T follicular helper cell (primary cell): Measurements from ENCODE around the gene CTSS.
"Not testable (repeated sequence)": the region's sequence is repeated elsewhere in the genome, so short reads cannot be mapped to it uniquely, and the experiment has no call there.

Source experiments
- DNase-seq: peaks from one replicate; pipeline ENCODE4 v3.0.0-alpha.2; 2020; ENCODE audit warnings: low read depth
- total RNA-seq, 2 experiments: gene quantifications; one replicate each; lab custom pipeline; 2026; lab: John Stamatoyannopoulos, UW

The CTSS gene
- total RNA-seq = 76.5 to 116 reads per million in 2 experiments

- no peak for DNase-seq
Measured at GRCh38 chr1:150765296-150765976, at the start of gene CTSS. CTSS (minus strand) TSS chr1:150765778; CDS start chr1:150764763, 1,015 bp downstream.

GRCh38 chr1:150813028-150813707 is 47.6 kb upstream of the CTSS start:
- no peak for DNase-seq

DNA sequence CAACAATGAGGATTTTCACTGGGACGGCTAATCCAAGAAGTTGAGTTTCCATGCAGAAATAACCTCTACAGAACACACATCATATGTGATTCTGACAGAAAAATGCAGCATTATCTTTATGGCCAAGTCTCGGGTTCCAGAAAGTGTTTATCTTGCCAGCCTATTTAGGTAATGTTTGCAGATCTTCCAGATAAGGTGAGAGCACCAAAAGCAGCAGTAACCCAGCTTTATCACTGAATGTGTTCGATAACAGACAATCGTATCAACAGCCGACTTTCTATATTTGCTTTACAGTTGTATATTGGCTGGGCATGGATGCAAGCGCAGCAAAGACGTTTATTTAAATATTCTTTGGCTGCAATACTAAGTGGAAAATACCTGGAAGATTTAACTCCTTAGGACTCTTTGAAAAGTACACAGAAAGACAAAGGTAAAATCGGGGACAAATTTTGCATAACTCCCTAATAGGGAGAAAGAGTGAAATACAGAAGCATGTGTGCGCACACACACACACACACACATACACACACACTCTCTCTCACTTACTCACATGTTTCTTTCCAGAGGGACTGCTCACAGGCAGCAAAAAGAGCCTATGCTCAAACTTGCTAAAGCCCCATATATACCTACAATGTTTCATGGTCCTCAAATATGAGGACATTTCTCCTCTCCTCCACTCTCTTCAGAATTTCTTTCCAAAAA is 45.5 kb upstream of the CTSS start:
- no peak for DNase-seq

DNA sequence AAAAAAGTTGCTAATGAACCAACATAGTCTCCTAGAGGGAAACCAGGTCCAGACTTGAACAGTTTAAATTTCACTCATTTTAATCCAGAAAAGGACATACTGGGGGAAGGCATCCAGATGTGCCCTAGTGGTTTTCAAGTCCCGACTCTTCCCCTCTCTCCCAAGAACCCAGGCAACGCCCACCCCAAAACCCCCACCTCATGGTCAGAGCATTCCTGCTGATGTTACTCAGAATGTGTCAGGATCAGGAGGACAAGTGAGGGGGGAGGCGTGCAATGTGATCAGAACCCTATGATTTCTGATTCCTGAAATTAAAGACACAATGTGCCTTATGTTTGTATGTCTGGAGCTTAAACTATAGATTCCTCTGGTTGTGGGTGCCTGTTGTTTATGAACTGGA is 44.1 kb upstream of the CTSS start:
- DNase-seq = no peak

DNA sequence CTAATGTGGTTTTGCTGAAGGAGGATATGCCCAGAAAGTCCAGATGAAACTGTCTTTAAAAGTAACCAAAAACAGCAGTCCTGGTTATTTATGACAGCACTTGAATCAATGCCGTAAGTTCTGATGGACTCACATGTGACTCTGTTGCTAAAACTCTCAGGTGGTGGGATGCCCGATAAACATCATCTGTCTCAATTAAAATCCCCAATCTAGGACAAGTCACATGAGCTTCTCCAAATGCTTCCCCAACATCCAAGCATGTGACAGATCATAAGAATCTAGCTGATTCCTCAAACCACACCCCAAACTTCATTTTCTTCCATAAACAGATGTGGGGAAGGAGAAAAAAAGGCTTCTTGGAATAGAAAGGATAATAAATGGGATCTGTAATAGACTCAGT is 43.3 kb upstream of the CTSS start:
- no peak for DNase-seq

- DNase-seq = no peak
Measured at GRCh38 chr1:150808121-150808520, 42.5 kb upstream of the CTSS start, which contains the start of gene CTSK. CTSK (minus strand) TSS chr1:150808260; CDS start chr1:150806805, 1,455 bp downstream.

DNA sequence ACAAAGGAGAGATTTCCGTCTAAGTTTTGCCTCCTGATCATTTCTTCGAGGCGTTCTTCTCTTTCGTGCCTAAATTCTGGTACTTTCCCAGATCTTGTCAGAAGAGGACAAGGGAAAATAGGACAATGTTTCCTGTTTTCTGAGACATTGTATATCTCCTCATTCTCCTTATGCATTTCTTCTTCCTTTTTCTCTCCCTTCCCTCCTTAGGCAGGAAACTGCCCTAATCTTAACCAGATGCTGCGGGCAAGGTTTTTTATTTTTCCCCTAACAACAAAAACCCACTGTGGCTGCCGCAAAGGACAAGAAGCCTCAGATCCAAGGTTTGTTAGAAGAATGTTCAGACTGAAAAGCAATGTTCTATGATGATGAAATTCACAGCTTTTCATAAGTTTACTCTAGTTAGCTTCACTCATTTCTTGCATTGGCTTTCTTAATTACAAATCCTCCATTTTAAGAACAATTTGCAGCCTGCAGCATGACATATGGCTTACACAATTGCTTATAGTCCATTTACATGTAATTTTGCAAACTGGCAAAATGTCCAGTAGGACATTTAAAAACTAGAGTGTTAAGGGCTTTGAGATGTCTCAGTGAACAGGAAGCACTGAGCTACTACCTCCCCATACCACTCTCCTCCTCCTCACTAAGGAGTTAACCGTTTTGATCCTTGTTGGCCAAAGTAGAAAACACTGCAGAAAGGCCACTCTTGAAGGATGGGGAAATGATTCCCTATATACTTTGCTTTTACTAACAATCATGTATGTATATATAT is 41.9 kb upstream of the CTSS start:
- no peak for DNase-seq

GRCh38 chr1:150805899-150806298 is 40.3 kb upstream of the CTSS start:
- no peak for DNase-seq

GRCh38 chr1:150804671-150805070 is 39.1 kb upstream of the CTSS start:
- no peak for DNase-seq

- no peak for DNase-seq
Measured at GRCh38 chr1:150799089-150799488, 33.5 kb upstream of the CTSS start.

- no peak for DNase-seq
Measured at GRCh38 chr1:150798525-150798924, 32.9 kb upstream of the CTSS start.

GRCh38 chr1:150796374-150796773 is 30.8 kb upstream of the CTSS start:
- DNase-seq = no peak

- DNase-seq = not testable (repeated sequence)
Measured at GRCh38 chr1:150793778-150794177, 28.2 kb upstream of the CTSS start.

GRCh38 chr1:150793221-150793620 is 27.6 kb upstream of the CTSS start:
- no peak for DNase-seq

- DNase-seq = no peak
Measured at GRCh38 chr1:150791585-150791984, 26.0 kb upstream of the CTSS start.

DNA sequence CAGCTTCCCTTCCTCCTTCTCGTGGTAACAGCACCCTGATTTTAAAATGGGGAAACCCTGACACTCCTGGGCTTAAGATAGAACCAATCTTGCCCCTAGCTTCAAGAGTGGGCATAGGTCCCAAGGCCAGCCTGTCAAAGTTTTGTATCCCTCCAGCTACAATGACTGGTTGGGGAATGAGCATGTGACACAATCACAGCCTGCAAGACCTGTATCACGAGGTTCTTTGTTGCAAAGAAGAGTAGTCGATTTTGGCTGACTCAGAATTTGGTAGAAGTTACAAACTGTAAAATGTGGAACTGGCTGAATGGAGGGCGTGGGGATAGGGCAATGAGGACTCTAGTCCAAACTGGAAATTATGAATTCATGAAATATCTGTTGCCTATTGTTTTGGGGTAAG is 23.8 kb upstream of the CTSS start:
- no peak for DNase-seq

- no peak for DNase-seq
Measured at GRCh38 chr1:150788946-150789345, 23.4 kb upstream of the CTSS start.

DNA sequence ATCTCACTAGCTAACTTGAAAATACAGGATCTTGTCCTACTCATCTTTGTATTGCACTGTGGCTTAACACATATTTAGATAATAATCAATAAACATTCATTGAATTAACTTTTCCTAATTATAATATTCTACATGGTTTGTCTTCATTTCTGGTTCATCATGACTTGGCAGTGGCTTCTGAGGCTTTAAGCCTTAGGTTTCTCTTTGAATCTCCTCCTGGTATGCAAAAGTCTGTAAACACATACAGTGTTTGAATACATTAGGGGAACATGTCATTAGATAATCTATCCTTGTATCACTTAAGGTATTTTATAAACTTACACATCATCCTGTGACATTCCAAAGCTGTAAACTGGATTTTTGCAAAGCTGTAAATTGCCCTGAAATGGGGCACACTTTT is 21.9 kb upstream of the CTSS start:
- DNase-seq = no peak

DNA sequence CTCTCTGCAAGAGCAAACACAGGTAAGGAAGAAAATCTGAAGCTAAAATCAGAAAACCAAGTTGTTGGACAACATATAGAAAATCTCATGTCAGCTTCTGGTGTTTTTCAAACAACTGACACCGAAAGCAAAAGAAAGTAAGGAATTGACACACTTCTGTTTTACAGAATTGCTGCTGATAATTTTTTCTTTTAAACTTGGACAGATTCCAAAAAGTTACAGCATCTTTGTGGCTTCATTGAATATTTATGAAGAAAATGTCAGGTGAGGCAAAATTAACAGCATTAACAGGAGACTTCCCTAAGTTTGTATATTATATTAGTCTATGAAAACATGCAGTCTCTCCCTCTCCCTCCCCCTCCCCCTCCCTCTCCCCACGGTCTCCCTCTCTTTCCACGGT is 14.9 kb upstream of the CTSS start:
- DNase-seq = no peak

DNA sequence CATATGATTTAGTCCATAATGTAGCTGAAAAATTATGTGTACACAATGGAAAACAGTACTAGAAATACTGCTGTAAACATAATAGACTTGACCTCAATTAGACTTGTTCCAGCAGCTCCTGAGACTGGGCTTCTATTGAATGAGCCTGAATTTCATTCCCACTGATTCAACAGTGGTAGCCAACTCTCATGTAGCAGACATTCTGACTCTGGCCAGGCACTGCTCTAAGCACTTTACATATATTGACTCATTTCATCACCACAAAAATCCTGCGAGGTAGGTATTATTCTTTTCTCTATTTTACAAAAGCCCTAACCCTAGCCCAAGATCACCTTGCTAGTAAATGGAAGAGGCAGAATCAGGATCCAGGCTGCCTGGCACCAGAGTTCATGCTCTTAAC is 12.8 kb upstream of the CTSS start:
- no peak for DNase-seq

DNA sequence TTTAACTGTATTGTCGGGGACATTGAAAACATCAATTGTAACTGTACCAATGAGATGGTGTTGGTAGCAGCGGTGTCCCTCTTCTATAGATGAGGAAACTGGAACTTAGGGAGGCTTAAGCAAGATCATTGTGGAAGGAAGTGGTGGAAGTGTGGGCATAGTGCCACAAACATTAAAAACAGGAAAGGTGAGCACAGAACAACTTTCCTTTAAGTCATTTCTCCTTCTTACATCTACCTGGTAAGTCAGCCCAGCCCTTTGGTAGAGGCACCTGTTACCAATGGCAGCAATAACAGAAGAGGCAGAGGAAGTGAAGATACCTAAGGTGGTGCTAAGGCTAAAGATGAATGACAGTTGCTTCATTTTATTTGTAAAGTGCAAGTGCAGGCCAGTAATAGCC is 12.0 kb upstream of the CTSS start:
- no peak for DNase-seq

- not testable (repeated sequence) for DNase-seq
Measured at GRCh38 chr1:150775931-150776505, 10.4 kb upstream of the CTSS start.
